HG02798 (cell line): Measurements from ENCODE around the gene OTX1.
"Not testable (repeated sequence)": the region's sequence is repeated elsewhere in the genome, so short reads cannot be mapped to it uniquely, and the experiment has no call there.

ENCODE experiments used
- ATAC-seq: cut with Tn5 transposase; IDR thresholded peaks from one replicate; pipeline ENCODE4 v1.9.1; 2021; ENCODE audit warnings: mild to moderate bottlenecking; ENCODE audit not compliant: unreplicated experiment, poor library complexity

OTX1 gene

GRCh38 chr2:63058144-63058920, 7.7 kb downstream of the OTX1 start:
- no peak for ATAC-seq

- ATAC-seq, result no peak
Observed at GRCh38 chr2:63058921-63059792, 8.5 kb downstream of the OTX1 start.

GRCh38 chr2:63059793-63060471, 9.3 kb downstream of the OTX1 start:
- no peak for ATAC-seq

- ATAC-seq, result no peak
Observed at GRCh38 chr2:63060472-63060991, 9.9 kb downstream of the OTX1 start.

GRCh38 chr2:63064197-63064596, 13.6 kb downstream of the OTX1 start:
- no peak for ATAC-seq

- ATAC-seq, result no peak
Observed at GRCh38 chr2:63064661-63065060, 14.0 kb downstream of the OTX1 start.

- ATAC-seq, result no peak
Observed at GRCh38 chr2:63066265-63066664, 15.6 kb downstream of the OTX1 start.

- no peak for ATAC-seq
Observed at GRCh38 chr2:63066838-63067237, 16.2 kb downstream of the OTX1 start.

- no peak for ATAC-seq
Observed at GRCh38 chr2:63071664-63072063, 21.0 kb downstream of the OTX1 start.

GRCh38 chr2:63073994-63074393, 23.4 kb downstream of the OTX1 start:
- no peak for ATAC-seq

GRCh38 chr2:63074399-63074798, 23.8 kb downstream of the OTX1 start:
- ATAC-seq, result not testable (repeated sequence)

- no peak for ATAC-seq
Observed at GRCh38 chr2:63078852-63079606, 28.4 kb downstream of the OTX1 start.

- no peak for ATAC-seq
Observed at GRCh38 chr2:63081404-63081803, 30.8 kb downstream of the OTX1 start.

- no peak for ATAC-seq
Observed at GRCh38 chr2:63086687-63087086, 36.1 kb downstream of the OTX1 start.

GRCh38 chr2:63092401-63092800, 41.8 kb downstream of the OTX1 start:
- no peak for ATAC-seq

- ATAC-seq, result no peak
Observed at GRCh38 chr2:63092857-63093256, 42.2 kb downstream of the OTX1 start.

GRCh38 chr2:63093502-63093901, 42.9 kb downstream of the OTX1 start:
- no peak for ATAC-seq

GRCh38 chr2:63096491-63096890, 45.9 kb downstream of the OTX1 start:
- ATAC-seq, result no peak

- no peak for ATAC-seq
Observed at GRCh38 chr2:63099032-63099431, 48.4 kb downstream of the OTX1 start.

- no peak for ATAC-seq
Observed at GRCh38 chr2:63101954-63102353, 51.3 kb downstream of the OTX1 start.
